Stimulated activated naive B cell treated with anti-CD40 and anti-IgM and Interleukin-4, amounts not matched to agents 10 μg/mL and 1 μg/mL and 100 μg/mL, for 72 hours (primary cell): Measurements from ENCODE around the gene FAM163B.
A peak's percentile ranks its signal among the peaks of the same experiment; 100 is the strongest.
"Not testable (repeated sequence)": the region's sequence is repeated elsewhere in the genome, so short reads cannot be mapped to it uniquely, and the experiment has no call there.

Source experiments
- ATAC-seq, 2 donors: fragments of 150-1000 bp; cut with Tn5 transposase; replicated peaks; 2 replicates each; pipeline ENCODE4 v1.10.0; 2021; ENCODE audit warnings: moderate library complexity in 1 of 2
- DNase-seq: peaks from one replicate; pipeline ENCODE4 v3.0.0; 2021
- H3K27ac Mint-ChIP-seq: one replicate; pipeline ENCODE4 v1.8.0; 2022; ENCODE audit warnings: mild to moderate bottlenecking, mixed read lengths
- H3K27me3 Mint-ChIP-seq, 2 donors: one replicate each; pipeline ENCODE4 v1.8.0; 2022; ENCODE audit warnings: mixed read lengths in 2 of 2
- H3K36me3 Mint-ChIP-seq, 2 donors: one replicate each; pipeline ENCODE4 v1.8.0; 2022; ENCODE audit warnings: mixed read lengths in 2 of 2, mild to moderate bottlenecking in 1 of 2
- H3K4me1 Mint-ChIP-seq, 2 donors: one replicate each; pipeline ENCODE4 v1.8.0; 2022; ENCODE audit warnings: mixed read lengths in 2 of 2, mild to moderate bottlenecking in 1 of 2
- H3K4me3 Mint-ChIP-seq, 2 donors: one replicate each; pipeline ENCODE4 v1.8.0; 2022; ENCODE audit warnings: mild to moderate bottlenecking in 2 of 2, mixed read lengths in 2 of 2, moderate library complexity in 1 of 2
- H3K9me3 Mint-ChIP-seq, 2 donors: one replicate each; pipeline ENCODE4 v1.8.0; 2022; ENCODE audit warnings: mixed read lengths in 2 of 2, mild to moderate bottlenecking in 1 of 2

The FAM163B gene

GRCh38 chr9:133634081-133634691, 25.0 kb upstream of the FAM163B start:
- Mint-ChIP-seq H3K4me3 (no peak overlapping the region), H3K36me3 (no peaks in the 10 kb centered on the region), H3K27me3 (peaks cover 33 to 47% of the 10 kb centered on the region in 2 donors), H3K9me3 (no peaks in the 10 kb centered on the region), H3K27ac (no peak overlapping the region), H3K4me1 (no peaks in the 10 kb centered on the region)
- ATAC-seq (no peak), DNase-seq (no peak)

- H3K4me3 Mint-ChIP-seq, result no peak overlapping the region
- no peak overlapping the region for H3K27ac Mint-ChIP-seq
- H3K9me3 Mint-ChIP-seq, result no peaks in the 10 kb centered on the region
- DNase-seq (no peak), ATAC-seq (no peak)
- no peaks in the 10 kb centered on the region for H3K36me3 Mint-ChIP-seq
- peaks cover 31 to 45% of the 10 kb centered on the region in 2 donors for H3K27me3 Mint-ChIP-seq
- H3K4me1 Mint-ChIP-seq, result no peaks in the 10 kb centered on the region
These were observed 24.5 kb upstream of the FAM163B start for GRCh38 chr9:133633681-133634080.

DNA sequence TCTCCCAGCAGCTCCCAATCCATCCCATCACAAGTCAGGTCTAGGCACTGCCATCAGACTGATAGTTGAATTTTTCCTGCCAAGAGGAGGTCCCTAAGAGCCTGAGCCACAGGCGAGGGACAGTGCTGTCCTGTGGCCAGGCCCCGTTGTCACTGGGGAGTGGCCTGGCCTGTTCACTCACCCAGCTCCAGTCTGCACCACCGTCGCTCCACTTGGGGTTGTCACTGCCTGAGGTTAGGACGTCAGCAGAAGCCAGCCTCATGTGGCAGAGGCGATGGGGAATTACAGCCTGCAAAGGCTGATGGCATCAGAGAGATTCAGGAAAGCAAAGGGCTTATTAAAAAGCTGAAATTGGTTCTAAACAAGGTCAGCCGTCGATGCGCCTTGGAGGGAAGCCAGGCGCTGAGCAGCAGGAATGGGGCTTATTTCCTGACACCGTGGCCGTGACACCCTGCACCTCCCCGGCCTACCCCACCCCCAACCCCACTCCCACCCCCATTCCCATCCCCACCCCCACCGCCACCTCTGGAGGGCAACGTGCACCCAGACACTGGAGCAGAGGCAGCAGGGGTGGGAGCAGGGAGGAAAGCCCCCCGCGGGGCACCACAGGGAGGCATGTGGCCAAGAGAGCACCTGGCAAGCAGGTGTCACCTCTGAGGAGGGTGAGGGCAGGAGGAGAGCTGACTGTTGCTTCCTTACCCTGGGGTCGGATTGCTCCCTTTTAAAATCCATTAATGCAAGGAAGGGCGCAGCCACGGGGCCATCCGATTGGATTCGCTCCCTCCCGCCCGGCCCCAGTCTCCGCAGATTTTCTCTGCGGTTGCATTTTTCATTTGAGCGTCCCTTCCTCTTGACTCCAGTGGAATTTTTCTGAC, 23.9 kb upstream of the FAM163B start:
- H3K4me1 Mint-ChIP-seq, result no peaks in the 10 kb centered on the region
- ATAC-seq (no peak), DNase-seq (no peak)
- H3K9me3 Mint-ChIP-seq, result no peaks in the 10 kb centered on the region
- no peak overlapping the region for H3K27ac Mint-ChIP-seq
- H3K36me3 Mint-ChIP-seq, result no peaks in the 10 kb centered on the region
- H3K27me3 Mint-ChIP-seq, result peaks cover 31 to 50% of the 10 kb centered on the region in 2 donors
- no peak overlapping the region for H3K4me3 Mint-ChIP-seq

- peaks cover 7 to 13% of the 10 kb centered on the region in 2 donors for H3K9me3 Mint-ChIP-seq
- H3K27me3 Mint-ChIP-seq, result peaks cover 30 to 42% of the 10 kb centered on the region in 2 donors
- H3K4me1 Mint-ChIP-seq, result no peaks in the 10 kb centered on the region
- ATAC-seq (no peak), DNase-seq (no peak)
- H3K4me3 Mint-ChIP-seq, result no peak overlapping the region
- no peak overlapping the region for H3K27ac Mint-ChIP-seq
- peaks cover 3 to 5% of the 10 kb centered on the region in 2 donors for H3K36me3 Mint-ChIP-seq
These were observed 21.9 kb upstream of the FAM163B start for GRCh38 chr9:133631111-133631510.

GRCh38 chr9:133629221-133630110, 20.3 kb upstream of the FAM163B start:
- Mint-ChIP-seq H3K4me3 (no peak overlapping the region), H3K9me3 (peaks cover 13 to 19% of the 10 kb centered on the region in 2 donors), H3K27ac (no peak overlapping the region), H3K36me3 (peaks cover 6 to 7% of the 10 kb centered on the region in 2 donors), H3K4me1 (no peaks in the 10 kb centered on the region), H3K27me3 (peaks cover 26 to 37% of the 10 kb centered on the region in 2 donors)
- ATAC-seq, result no peak
- DNase-seq, result no peak

GRCh38 chr9:133628766-133629165, 19.6 kb upstream of the FAM163B start:
- Mint-ChIP-seq H3K4me1 (no peaks in the 10 kb centered on the region), H3K36me3 (peaks cover 6 to 7% of the 10 kb centered on the region in 2 donors), H3K27ac (no peak overlapping the region), H3K4me3 (no peak overlapping the region), H3K9me3 (peaks cover 13 to 19% of the 10 kb centered on the region in 2 donors), H3K27me3 (peaks cover 29 to 37% of the 10 kb centered on the region in 2 donors)
- DNase-seq (no peak), ATAC-seq (no peak)

- Mint-ChIP-seq H3K4me1 (no peaks in the 10 kb centered on the region), H3K9me3 (peaks cover 13 to 19% of the 10 kb centered on the region in 2 donors), H3K27me3 (peaks cover 37 to 38% of the 10 kb centered on the region in 2 donors)
These were observed 18.2 kb upstream of the FAM163B start for GRCh38 chr9:133627341-133627740.

DNA sequence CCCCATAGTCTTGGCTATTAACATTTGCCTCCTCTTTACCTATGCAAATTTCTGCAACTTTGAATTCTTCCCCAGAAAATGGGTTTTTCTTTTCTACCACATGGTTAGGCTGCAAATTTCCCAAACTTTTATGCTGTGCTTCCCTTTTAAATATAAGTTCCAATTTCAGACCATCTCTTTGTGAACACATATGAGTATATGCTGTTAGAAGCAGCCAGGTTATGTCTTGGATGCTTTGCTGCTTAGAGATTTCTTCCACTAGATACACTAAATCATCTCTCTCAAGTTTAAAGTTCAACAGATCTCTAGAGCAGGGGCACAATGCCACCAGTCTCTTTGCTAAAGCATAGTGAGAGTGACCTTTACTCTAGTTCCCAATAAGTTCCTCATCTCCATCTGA, 16.8 kb upstream of the FAM163B start:
- not testable (repeated sequence) for ATAC-seq, H3K27ac Mint-ChIP-seq, H3K36me3 Mint-ChIP-seq, DNase-seq, H3K4me3 Mint-ChIP-seq
- peaks cover 44 to 45% of the 10 kb centered on the region in 2 donors for H3K27me3 Mint-ChIP-seq
- peaks cover 2 to 12% of the 10 kb centered on the region in 2 donors for H3K4me1 Mint-ChIP-seq
- H3K9me3 Mint-ChIP-seq, result peaks cover 13 to 19% of the 10 kb centered on the region in 2 donors

More at GRCh38 chr9:133627341-133627740, 18.2 kb upstream of the FAM163B start:
- H3K4me3 Mint-ChIP-seq, result no peak overlapping the region
- H3K27ac Mint-ChIP-seq, result no peak overlapping the region
- H3K36me3 Mint-ChIP-seq, result peaks cover 6 to 7% of the 10 kb centered on the region in 2 donors
- no peak for DNase-seq
- no peak for ATAC-seq

DNA sequence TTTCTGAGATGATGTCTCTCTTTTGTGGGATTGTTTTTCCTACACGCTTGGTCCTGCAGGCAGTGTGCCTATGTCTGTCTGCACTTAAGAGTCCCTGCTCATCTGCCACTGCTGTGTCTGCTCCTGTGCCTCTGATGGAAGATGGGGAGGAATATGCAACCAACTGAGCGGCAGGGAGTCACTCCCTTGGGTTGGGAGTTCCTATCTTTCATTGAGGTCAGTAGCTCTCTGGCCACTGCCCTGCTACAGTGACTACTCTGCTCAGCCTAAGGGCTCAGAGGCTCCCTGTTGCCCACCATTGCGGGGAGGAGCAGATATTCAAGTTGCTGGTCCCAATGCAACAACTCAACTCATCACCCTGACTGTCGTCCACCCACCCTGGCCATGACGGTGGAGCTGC, 13.4 kb upstream of the FAM163B start:
- ATAC-seq, result no peak

GRCh38 chr9:133621725-133622267, 12.6 kb upstream of the FAM163B start:
- Mint-ChIP-seq H3K4me1 (peaks cover 11 to 25% of the 10 kb centered on the region in 2 donors), H3K9me3 (peaks cover 11 to 13% of the 10 kb centered on the region in 2 donors), H3K4me3 (no peak overlapping the region), H3K27ac (no peak overlapping the region), H3K27me3 (peaks cover 55 to 58% of the 10 kb centered on the region in 2 donors), H3K36me3 (peaks cover 7% of the 10 kb centered on the region in 2 donors)
- no peak for DNase-seq
- no peak for ATAC-seq

More for the DNA sequence above, 13.4 kb upstream of the FAM163B start:
- Mint-ChIP-seq H3K4me1 (peaks cover 11 to 25% of the 10 kb centered on the region in 2 donors), H3K9me3 (peaks cover 13 to 19% of the 10 kb centered on the region in 2 donors), H3K4me3 (no peak overlapping the region), H3K27ac (no peak overlapping the region), H3K27me3 (peaks cover 51 to 52% of the 10 kb centered on the region in 2 donors), H3K36me3 (peaks cover 7% of the 10 kb centered on the region in 2 donors)
- no peak for DNase-seq

DNA sequence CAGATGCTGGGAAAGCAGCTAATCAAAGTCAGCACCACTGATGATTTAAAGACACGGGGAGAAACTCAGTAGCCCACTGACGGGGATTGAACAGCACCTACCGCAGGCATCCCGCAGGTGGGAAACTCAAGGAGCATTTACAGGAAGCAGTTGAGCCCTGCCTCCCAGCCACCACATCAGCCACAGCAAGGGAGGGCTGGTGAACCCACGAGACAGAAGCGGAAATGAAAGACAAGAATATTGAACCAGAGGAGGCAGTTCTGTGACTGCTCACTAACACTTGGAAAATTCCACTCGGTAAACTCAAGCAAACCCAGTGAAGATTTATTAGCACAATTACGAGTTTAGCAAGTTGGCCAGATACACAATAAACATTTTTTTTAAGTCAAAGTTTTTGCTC, 10.6 kb upstream of the FAM163B start:
- ATAC-seq (peak; percentile 93 to 94), DNase-seq (peak; percentile 27)
- Mint-ChIP-seq H3K36me3 (peaks cover 0 to 2% of the 10 kb centered on the region in 2 donors), H3K27me3 (peaks cover 58 to 74% of the 10 kb centered on the region in 2 donors), H3K4me3 (peak overlapping the region in 1 of 2 donors; percentile 20), H3K4me1 (peaks cover 11 to 25% of the 10 kb centered on the region in 2 donors), H3K27ac (peak overlapping the region; percentile 3), H3K9me3 (peaks cover 2% of the 10 kb centered on the region in 2 donors)

- Mint-ChIP-seq H3K9me3 (no peaks in the 10 kb centered on the region), H3K4me1 (peaks cover 11 to 25% of the 10 kb centered on the region in 2 donors), H3K27me3 (peaks cover 55 to 75% of the 10 kb centered on the region in 2 donors), H3K27ac (no peak overlapping the region), H3K4me3 (no peak overlapping the region), H3K36me3 (peaks cover 0 to 2% of the 10 kb centered on the region in 2 donors)
- ATAC-seq (no peak), DNase-seq (no peak)
These were observed 9.5 kb upstream of the FAM163B start for GRCh38 chr9:133618726-133619125.

DNA sequence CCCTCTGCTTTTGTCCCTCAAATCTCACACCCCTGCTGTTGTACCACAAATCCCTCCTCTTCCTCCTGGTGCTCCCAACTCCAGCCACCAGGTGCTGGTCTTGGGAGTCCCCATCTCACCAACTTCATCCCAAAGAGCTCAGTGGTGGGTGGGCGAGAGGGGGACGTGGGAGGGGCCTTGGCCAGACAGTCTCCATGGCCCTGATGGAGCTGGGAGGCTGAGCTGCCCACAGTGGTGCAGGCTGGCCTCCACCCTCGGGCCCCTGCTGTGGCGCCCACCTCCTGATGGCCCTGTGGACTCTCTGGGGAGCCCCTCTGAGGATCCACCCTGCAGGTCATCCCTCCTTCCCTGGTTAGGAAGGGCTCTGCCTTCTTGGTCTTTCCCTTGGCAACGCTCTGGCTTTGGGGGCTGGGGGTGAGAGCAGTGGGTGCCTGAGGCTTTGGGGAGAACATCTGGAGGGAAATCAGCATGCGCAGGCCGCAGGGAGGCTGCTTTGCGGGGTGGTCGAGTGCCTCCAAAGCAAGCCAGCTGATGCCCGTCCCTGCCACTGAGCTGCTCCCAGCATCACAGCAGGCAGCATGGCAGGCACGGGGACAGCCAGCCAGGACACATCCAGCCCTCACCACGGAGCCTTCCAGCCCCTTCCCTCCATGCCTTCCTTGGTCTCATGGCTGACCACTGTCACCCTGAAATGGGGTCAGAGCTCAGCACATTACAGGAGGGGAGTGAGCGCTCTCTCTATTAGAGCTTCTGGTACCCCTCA, 7.6 kb upstream of the FAM163B start:
- Mint-ChIP-seq H3K27me3 (peaks cover 48 to 77% of the 10 kb centered on the region in 2 donors), H3K9me3 (no peaks in the 10 kb centered on the region), H3K4me1 (peaks cover 10 to 21% of the 10 kb centered on the region in 2 donors), H3K27ac (peak overlapping the region; percentile 47), H3K4me3 (no peak overlapping the region), H3K36me3 (no peaks in the 10 kb centered on the region)
- ATAC-seq (no peak), DNase-seq (no peak)
